ENCODE data around the gene HDAC4. TPM values are rescaled to one million over a fixed set of nuclear protein-coding genes. Genes with fewer than 3 reads are reported as not detected.

The HDAC4 gene
- total and polyA plus RNA-seq, 4 donors: 2.9 to 37.2 (median 4.4) TPM

GRCh38 chr2:239140346-239141020, 260.3 kb downstream of the HDAC4 start:
- no peaks in the 10 kb centered on the region for H3K4me1 ChIP-seq (ENCODE audit: control insufficient read depth in 4 of 4, insufficient read depth in 4 of 4, low read length in 3 of 4)
- H3K9ac ChIP-seq (ENCODE audit: low read depth in 1 of 2, low read length in 2 of 2): no peak overlapping the region
- H3K9me3 ChIP-seq (ENCODE audit: control insufficient read depth in 4 of 4, low read length in 3 of 4): no peaks in the 10 kb centered on the region
- H3K4me3 ChIP-seq (ENCODE audit: low read depth in 1 of 3, low read length in 3 of 3): no peak overlapping the region
- H3K27ac ChIP-seq (ENCODE audit: low read depth in 1 of 2, low read length in 2 of 2): no peak overlapping the region
- 97% methylated on average over 23 of the region's 23 CpGs for WGBS
- TF ChIP-seq HNF4G (IDR thresholded peaks at IDR 0.05) (no peak), EGR1 (IDR thresholded peaks at IDR 0.05; ENCODE audit: low read depth in 2 of 2) (no peak), NR2F2 (IDR thresholded peaks at IDR 0.05) (no peak)
- H3K27me3 ChIP-seq (ENCODE audit: control insufficient read depth in 4 of 4, insufficient read depth in 4 of 4, low read length in 3 of 4): no peaks in the 10 kb centered on the region
- H3K36me3 ChIP-seq (ENCODE audit: control insufficient read depth in 4 of 4, insufficient read depth in 3 of 4, low read depth in 1 of 4, low read length in 3 of 4): peaks cover 1 to 28% (median 9%) of the 10 kb centered on the region in 4 donors
- no peak for DNase-seq (ENCODE audit: low spot score)

- Histone ChIP-seq H3K4me1 (ENCODE audit: control insufficient read depth in 4 of 4, insufficient read depth in 4 of 4, low read length in 3 of 4) (no peaks in the 10 kb centered on the region), H3K4me3 (ENCODE audit: low read depth in 1 of 3, low read length in 3 of 3) (no peak overlapping the region), H3K27me3 (ENCODE audit: control insufficient read depth in 4 of 4, insufficient read depth in 4 of 4, low read length in 3 of 4) (no peaks in the 10 kb centered on the region), H3K27ac (ENCODE audit: low read depth in 1 of 2, low read length in 2 of 2) (no peak overlapping the region), H3K9ac (ENCODE audit: low read depth in 1 of 2, low read length in 2 of 2) (no peak overlapping the region), H3K36me3 (ENCODE audit: control insufficient read depth in 4 of 4, insufficient read depth in 3 of 4, low read depth in 1 of 4, low read length in 3 of 4) (peaks cover 1 to 28% (median 10%) of the 10 kb centered on the region in 4 donors), H3K9me3 (ENCODE audit: control insufficient read depth in 4 of 4, low read length in 3 of 4) (no peaks in the 10 kb centered on the region)
- DNase-seq (ENCODE audit: low spot score): no peak
- WGBS: 97% methylated on average over 29 of the region's 29 CpGs
- TF ChIP-seq RAD21 (IDR thresholded peaks at IDR 0.05): no peak
- TF ChIP-seq TAF1 (conservative IDR thresholded peaks at IDR 0.05): no peak
- TF ChIP-seq SP1 (IDR thresholded peaks at IDR 0.05): no peak
- TF ChIP-seq YY1 (IDR thresholded peaks at IDR 0.05): no peak
- no peak for TF ChIP-seq FOXA1 (IDR thresholded peaks at IDR 0.05)
- TF ChIP-seq HNF4G (IDR thresholded peaks at IDR 0.05): no peak
- TF ChIP-seq GABPA (IDR thresholded peaks at IDR 0.05 in 1 of 2, conservative IDR thresholded peaks at IDR 0.05 in 1 of 2): no peak
- TF ChIP-seq ATF3 (IDR thresholded peaks at IDR 0.05): no peak
- TF ChIP-seq ZBTB33 (IDR thresholded peaks at IDR 0.05): no peak
- no peak for TF ChIP-seq MAX (IDR thresholded peaks at IDR 0.05)
- TF ChIP-seq CTCF (IDR thresholded peaks at IDR 0.05; ENCODE audit: low read depth, low read length, missing input control): no peak
- no peak for TF ChIP-seq EGR1 (IDR thresholded peaks at IDR 0.05; ENCODE audit: low read depth in 2 of 2)
- TF ChIP-seq REST (IDR thresholded peaks at IDR 0.05): no peak
- no peak for TF ChIP-seq NR2F2 (IDR thresholded peaks at IDR 0.05)
- TF ChIP-seq HNF4A (conservative IDR thresholded peaks at IDR 0.05): no peak
Observed at GRCh38 chr2:239139566-239139965, 261.3 kb downstream of the HDAC4 start.
